H1 (cell line): ENCODE data around the gene ACVR1. TPM values are rescaled to one million over a fixed set of nuclear protein-coding genes. Genes with fewer than 3 reads are reported as not detected.

Source experiments
- CTCF ChIA-PET: fragments of 300-600 bp; sonication (Branson Sonifier 250); formaldehyde crosslinking; loops from one replicate; lab custom pipeline; 2021; ENCODE audit not compliant: partially characterized antibody; lab: Charles Lee
- POLR2A ChIA-PET: fragments of 300-600 bp; sonication (Branson Sonifier 250); formaldehyde crosslinking; loops from one replicate; lab custom pipeline; 2021; ENCODE audit warnings: inconsistent platforms; ENCODE audit not compliant: partially characterized antibody; lab: Charles Lee
- DNase-seq, 2 experiments: peaks; one replicate each; pipeline versions ENCODE4 v3.0.0 to v3.0.0-alpha.2; 2010 to 2022; ENCODE audit warnings: low spot score in 2 of 2, low read depth in 1 of 2, mixed read lengths in 1 of 2
- FAIRE-seq: peaks from 2 replicates; lab custom pipeline; 2011; peaks lifted over from hg19 to GRCh38; lab: Jason Lieb, UNC
- H2AFZ ChIP-seq: 2 replicates; pipeline ENCODE4 v1.8.1; 2012; ENCODE audit warnings: low read length, inconsistent platforms
- H2AK5ac ChIP-seq: 2 replicates; pipeline ENCODE4 v1.6.1; 2013; ENCODE audit warnings: low read depth, low read length
- H2BK120ac ChIP-seq: replicated peaks from 2 replicates; pipeline ENCODE3; 2013; ENCODE audit warnings: low read depth, low read length, inconsistent platforms
- H2BK12ac ChIP-seq: 2 replicates; pipeline ENCODE4 v1.6.1; 2013; ENCODE audit warnings: low read depth, low read length
- H2BK15ac ChIP-seq: 2 replicates; pipeline ENCODE4 v1.6.1; 2013; ENCODE audit warnings: low read length
- H2BK20ac ChIP-seq: 2 replicates; pipeline ENCODE4 v1.6.1; 2013; ENCODE audit warnings: low read length
- H2BK5ac ChIP-seq: 2 replicates; pipeline ENCODE4 v1.6.1; 2013; ENCODE audit warnings: low read depth, low read length
- H3K14ac ChIP-seq: 2 replicates; pipeline ENCODE4 v1.6.1; 2013; ENCODE audit warnings: inconsistent platforms; ENCODE audit not compliant: insufficient read length
- H3K18ac ChIP-seq: 2 replicates; pipeline ENCODE4 v1.6.1; 2013; ENCODE audit warnings: low read length; ENCODE audit errors: extremely low read depth
- H3K23ac ChIP-seq: 2 replicates; pipeline ENCODE4 v1.6.1; 2013; ENCODE audit warnings: inconsistent platforms; ENCODE audit not compliant: insufficient read length
- H3K23me2 ChIP-seq: 2 replicates; pipeline ENCODE4 v1.6.1; 2013; ENCODE audit warnings: low read depth, low read length
- H3K27ac ChIP-seq: 2 replicates; pipeline ENCODE4 v1.6.1; 2011; ENCODE audit warnings: low read depth, low read length, inconsistent platforms
- H3K27me3 ChIP-seq, 4 experiments: replicated peaks in 1 of 4; 1 replicate in 1 of 4; 2 replicates in 3 of 4; pipeline versions ENCODE4 v1.6.1 to v1.8.1; 2011 to 2013; ENCODE audit warnings: low read length in 3 of 4, mild to moderate bottlenecking in 3 of 4, inconsistent platforms in 2 of 4, mixed read lengths in 2 of 4, moderate library complexity in 1 of 4; ENCODE audit not compliant: control insufficient read depth in 3 of 4, insufficient read depth in 3 of 4; ENCODE audit errors: extremely low read depth in 1 of 4
- H3K36me3 ChIP-seq, 4 experiments: 2 replicates each; pipeline versions ENCODE4 v1.6.1 to v1.8.1; 2011 to 2013; ENCODE audit warnings: mild to moderate bottlenecking in 4 of 4, low read length in 3 of 4, moderate library complexity in 2 of 4, control low read depth in 1 of 4, inconsistent platforms in 1 of 4; ENCODE audit not compliant: insufficient read depth in 4 of 4, control insufficient read depth in 2 of 4
- H3K4ac ChIP-seq: replicated peaks from 2 replicates; pipeline ENCODE3; 2013; ENCODE audit warnings: low read length, low read depth, mixed read lengths, inconsistent platforms; ENCODE audit not compliant: insufficient read length
- H3K4me1 ChIP-seq, 4 experiments: replicated peaks in 1 of 4; 1 replicate in 1 of 4; 2 replicates in 3 of 4; pipeline versions ENCODE4 v1.6.1 to v1.8.1; 2011 to 2013; ENCODE audit warnings: low read length in 3 of 4, inconsistent platforms in 2 of 4, mixed read lengths in 1 of 4; ENCODE audit not compliant: insufficient read depth in 4 of 4, control insufficient read depth in 3 of 4
- H3K4me2 ChIP-seq, 2 experiments: 2 replicates each; pipeline versions ENCODE4 v1.6.1 to v1.8.1; 2011 to 2013; ENCODE audit warnings: low read depth in 2 of 2, low read length in 2 of 2, control low read depth in 1 of 2, inconsistent platforms in 1 of 2, mild to moderate bottlenecking in 1 of 2; ENCODE audit not compliant: insufficient read depth in 1 of 2
- H3K4me3 ChIP-seq, 4 experiments: fragments of 200-600, 300-600 bp in 1 of 4; sonication (generic), shearing (Covaris generic), sonication (Bioruptor Twin) in 1 of 4; 2 replicates each; pipeline versions ENCODE4 v1.5.1 to v1.8.1; 2011 to 2016; ENCODE audit warnings: low read length in 4 of 4, low read depth in 3 of 4, control low read depth in 2 of 4, inconsistent platforms in 2 of 4, mild to moderate bottlenecking in 2 of 4, mixed read lengths in 1 of 4, moderate library complexity in 1 of 4; ENCODE audit not compliant: insufficient read depth in 2 of 4; ENCODE audit errors: extremely low read depth in 1 of 4
- H3K56ac ChIP-seq: replicated peaks from 2 replicates; pipeline ENCODE3; 2013; ENCODE audit warnings: low read depth, mild to moderate bottlenecking, mixed read lengths, low read length, inconsistent platforms; ENCODE audit not compliant: insufficient read length
- H3K79me1 ChIP-seq: 2 replicates; pipeline ENCODE4 v1.6.1; 2013; ENCODE audit warnings: low read depth, low read length, control low read depth
- H3K79me2 ChIP-seq, 2 experiments: 2 replicates each; pipeline versions ENCODE4 v1.6.1 to v1.8.1; 2012 to 2013; ENCODE audit warnings: low read length in 2 of 2, mild to moderate bottlenecking in 2 of 2, inconsistent platforms in 1 of 2; ENCODE audit not compliant: insufficient read depth in 2 of 2, control insufficient read depth in 1 of 2
- H3K9ac ChIP-seq, 4 experiments: replicated peaks in 1 of 4; 1 replicate in 1 of 4; 2 replicates in 3 of 4; pipeline versions ENCODE4 v1.6.1 to v1.8.1; 2011 to 2013; ENCODE audit warnings: low read depth in 3 of 4, low read length in 3 of 4, control low read depth in 2 of 4, mild to moderate bottlenecking in 2 of 4, moderate library complexity in 2 of 4, inconsistent platforms in 1 of 4; ENCODE audit errors: extremely low read depth in 1 of 4
- H3K9me3 ChIP-seq, 2 experiments: 2 replicates each; pipeline versions ENCODE4 v1.6.1 to v1.8.1; 2012 to 2013; ENCODE audit warnings: mild to moderate bottlenecking in 2 of 2, moderate library complexity in 2 of 2, control low read depth in 1 of 2, inconsistent platforms in 1 of 2, low read depth in 1 of 2, low read length in 1 of 2, mixed read lengths in 1 of 2; ENCODE audit not compliant: insufficient read depth in 2 of 2
- H4K20me1 ChIP-seq, 2 experiments: replicated peaks in 1 of 2; 2 replicates each; pipeline versions ENCODE3 to v1.8.1; 2011 to 2013; ENCODE audit warnings: inconsistent platforms in 2 of 2, low read length in 2 of 2, mild to moderate bottlenecking in 1 of 2; ENCODE audit not compliant: insufficient read depth in 2 of 2, control insufficient read depth in 1 of 2
- H4K5ac ChIP-seq: 2 replicates; pipeline ENCODE4 v1.6.1; 2013; ENCODE audit warnings: low read length, low read depth, mixed read lengths, inconsistent platforms; ENCODE audit not compliant: insufficient read length
- H4K8ac ChIP-seq: 2 replicates; pipeline ENCODE4 v1.8.0; 2013; ENCODE audit warnings: mild to moderate bottlenecking, moderate library complexity, low read length, inconsistent platforms; ENCODE audit not compliant: insufficient read depth; ENCODE audit errors: extremely low read depth
- H4K91ac ChIP-seq: replicated peaks from 2 replicates; pipeline ENCODE3; 2013; ENCODE audit warnings: low read length, mixed read lengths, inconsistent platforms; ENCODE audit not compliant: insufficient read length
- ATF2 ChIP-seq: IDR thresholded peaks from 2 replicates; pipeline ENCODE4 v1.6.1; 2012; ENCODE audit warnings: low read length, inconsistent platforms
- FOSL1 ChIP-seq: IDR thresholded peaks from 2 replicates; pipeline ENCODE4 v1.6.1; 2011; ENCODE audit warnings: mild to moderate bottlenecking, low read depth, low read length, moderate library complexity; ENCODE audit not compliant: insufficient read depth
- GTF2F1 ChIP-seq: IDR thresholded peaks from 2 replicates; pipeline ENCODE4 v1.6.1; 2012; ENCODE audit warnings: low read depth, low read length, improper control_type of control experiment, borderline replicate concordance
- MAFK ChIP-seq: IDR thresholded peaks from 2 replicates; pipeline ENCODE4 v1.6.1; 2012; ENCODE audit warnings: low read depth, mild to moderate bottlenecking, improper control_type of control experiment, low read length
- YY1 ChIP-seq: IDR thresholded peaks from 2 replicates; pipeline ENCODE4 v1.6.1; 2011; ENCODE audit warnings: low read depth, mild to moderate bottlenecking, low read length
- WGBS, 2 experiments: shearing (Covaris generic) in 1 of 2; methylation state at CpG; one replicate each; pipeline versions ENCODE4 v1.1.6 to v1.1.7; 2013 to 2015; ENCODE audit warnings: low lambda C conversion rate in 2 of 2, mixed read lengths in 2 of 2, inconsistent platforms in 1 of 2, low coverage in 1 of 2, missing lambda C conversion rate in 1 of 2; ENCODE audit not compliant: insufficient replicate concordance in 2 of 2, insufficient coverage in 1 of 2, insufficient read length in 1 of 2; ENCODE audit errors: extremely low coverage in 1 of 2, missing lambda C conversion rate in 1 of 2; 5-methylcytosine and 5-hydroxymethylcytosine counted together
- polyA plus RNA-seq, 7 experiments: library from polyadenylated mRNA; depleted of rRNA in 3 of 7; stranded (reverse) in 5 of 7; unstranded in 2 of 7; fragments of >200 nt in 5 of 7; fragments of 200-250 nt in 2 of 7; gene quantifications; 1 replicate in 5 of 7; 2 replicates in 1 of 7; 4 replicates in 1 of 7; pipeline versions ENCODE4 v1.2.1 to v1.2.3, GENCODE V29; 2011 to 2013; ENCODE audit warnings: missing spikeins in 2 of 7, mixed read lengths in 2 of 7
- total RNA-seq: library from RNA; stranded (reverse); fragmentation: NEBNext Ultra II Directional; extraction: Animal tissue kit (Norgen Biotek cat#: 25700); gene quantifications from 2 replicates; pipeline ENCODE4 v1.2.1, GENCODE V29; 2021

ACVR1 gene
- total and polyA plus RNA-seq, 2 of the 8 experiments (the other 6 are each of a cell fraction or from before 2014, with no cell fraction given) = 8.5 to 17.7 TPM

GRCh38 chr2:157887946-157888345 is 11.8 kb upstream of the ACVR1 start:
- H2AK5ac ChIP-seq = no peak overlapping the region
- H4K5ac ChIP-seq = no peak overlapping the region
- no peak overlapping the region for H2BK120ac ChIP-seq
- H2BK15ac ChIP-seq = no peak overlapping the region
- no peak overlapping the region for H3K9ac ChIP-seq
- FAIRE-seq (no peak), DNase-seq (no peak)
- H3K23me2 ChIP-seq = no peaks in the 10 kb centered on the region
- POLR2A ChIA-PET = no interaction called here
- no peaks in the 10 kb centered on the region for H3K36me3 ChIP-seq
- no peak overlapping the region for H2BK12ac ChIP-seq
- no peaks in the 10 kb centered on the region for H3K27me3 ChIP-seq
- peaks cover 1 to 4% (median 3%) of the 10 kb centered on the region in 4 experiments; a peak in 4 of 7 replicates for H3K4me1 ChIP-seq
- no peak overlapping the region for H2AFZ ChIP-seq
- no peak for TF ChIP-seq YY1
- no peak for TF ChIP-seq FOSL1
- TF ChIP-seq GTF2F1 = no peak
- no peak for TF ChIP-seq ATF2
- TF ChIP-seq MAFK = no peak
- H2BK20ac ChIP-seq = no peak overlapping the region
- H3K9me3 ChIP-seq = no peaks in the 10 kb centered on the region
- H3K56ac ChIP-seq = no peak overlapping the region
- H3K27ac ChIP-seq = no peak overlapping the region
- no peak overlapping the region for H3K23ac ChIP-seq
- no peak overlapping the region for H3K4me2 ChIP-seq
- H3K14ac ChIP-seq = no peak overlapping the region
- H4K20me1 ChIP-seq = no peaks in the 10 kb centered on the region
- 83% methylated on average over 3 of the region's 3 CpGs; no CpG with 5 or more reads in 1 of the 2 experiments for WGBS, 2 experiments
- no peak overlapping the region for H2BK5ac ChIP-seq
- no peak overlapping the region for H3K4me3 ChIP-seq
- H3K4ac ChIP-seq = no peak overlapping the region
- H3K18ac ChIP-seq = no peak overlapping the region
- H4K8ac ChIP-seq = no peak overlapping the region
- H3K79me1 ChIP-seq = no peaks in the 10 kb centered on the region
- CTCF ChIA-PET = interaction anchor here (1.7 kb wide), 1 partner anchor 14 kb away, joined by 5 read pairs; no protein-coding TSS in a partner anchor
- H4K91ac ChIP-seq = no peak overlapping the region
- no peaks in the 10 kb centered on the region for H3K79me2 ChIP-seq
